Sigmoid colon (tissue), 3 donors: ENCODE data around the gene ANXA5.

Experiments
- POLR2A ChIP-seq, 2 donors: fragments of 450-650 bp; IDR thresholded peaks; one replicate each; pipeline ENCODE4 v1.6.1; 2016; ENCODE audit warnings: antibody characterized with exemption in 2 of 2, mild to moderate bottlenecking in 2 of 2, moderate library complexity in 2 of 2
- TF ChIP-seq, protein P1 (sequence below), 4 experiments: fragments of 450-650 bp in 3 of 4; fragments of 200-600 bp in 1 of 4; IDR thresholded peaks; one replicate each; pipeline ENCODE4 v1.5.1; 2016 to 2019; ENCODE audit warnings: antibody characterized with exemption in 4 of 4, mild to moderate bottlenecking in 3 of 4, moderate library complexity in 2 of 4

DNA sequence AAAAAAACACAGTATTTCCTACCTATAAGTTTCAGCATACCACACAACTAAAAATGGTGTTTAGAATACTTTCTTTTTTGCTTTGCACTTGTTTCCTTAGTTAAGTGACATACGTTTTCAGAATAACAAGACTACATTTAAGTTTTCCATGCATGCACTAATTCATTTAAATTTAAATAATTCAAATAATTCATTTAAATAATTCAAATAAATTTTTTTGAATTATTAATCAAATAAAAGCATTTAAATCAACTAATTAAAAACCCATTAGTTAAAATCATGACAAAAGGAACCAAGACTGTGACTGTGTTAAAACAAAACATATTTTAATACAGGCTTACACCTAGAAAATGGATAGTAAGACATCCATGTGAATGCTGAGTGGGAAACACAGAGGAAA lies 12.8 kb downstream of the ANXA5 start:
- TF ChIP-seq, protein P1, sequence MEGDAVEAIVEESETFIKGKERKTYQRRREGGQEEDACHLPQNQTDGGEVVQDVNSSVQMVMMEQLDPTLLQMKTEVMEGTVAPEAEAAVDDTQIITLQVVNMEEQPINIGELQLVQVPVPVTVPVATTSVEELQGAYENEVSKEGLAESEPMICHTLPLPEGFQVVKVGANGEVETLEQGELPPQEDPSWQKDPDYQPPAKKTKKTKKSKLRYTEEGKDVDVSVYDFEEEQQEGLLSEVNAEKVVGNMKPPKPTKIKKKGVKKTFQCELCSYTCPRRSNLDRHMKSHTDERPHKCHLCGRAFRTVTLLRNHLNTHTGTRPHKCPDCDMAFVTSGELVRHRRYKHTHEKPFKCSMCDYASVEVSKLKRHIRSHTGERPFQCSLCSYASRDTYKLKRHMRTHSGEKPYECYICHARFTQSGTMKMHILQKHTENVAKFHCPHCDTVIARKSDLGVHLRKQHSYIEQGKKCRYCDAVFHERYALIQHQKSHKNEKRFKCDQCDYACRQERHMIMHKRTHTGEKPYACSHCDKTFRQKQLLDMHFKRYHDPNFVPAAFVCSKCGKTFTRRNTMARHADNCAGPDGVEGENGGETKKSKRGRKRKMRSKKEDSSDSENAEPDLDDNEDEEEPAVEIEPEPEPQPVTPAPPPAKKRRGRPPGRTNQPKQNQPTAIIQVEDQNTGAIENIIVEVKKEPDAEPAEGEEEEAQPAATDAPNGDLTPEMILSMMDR (IDR thresholded peaks at IDR 0.05), result no peak
- no peak for TF ChIP-seq POLR2A (IDR thresholded peaks at IDR 0.05)
